B cell (primary cell): Measurements from ENCODE around the gene CHD1. TPM values are rescaled to one million over a fixed set of nuclear protein-coding genes. Genes with fewer than 3 reads are reported as not detected.

Experiments used
- ATAC-seq: fragments of 200-7000 bp; cut with Tn5 transposase; one replicate; pipeline ENCODE4 v1.10.0; 2021; ENCODE audit warnings: low read depth, mild to moderate bottlenecking, moderate number of reproducible peaks, moderate library complexity
- CTCF ChIA-PET: fragments of 350-600 bp; sonication (Branson Sonifier 250); formaldehyde crosslinking; loops from one replicate; lab custom pipeline; 2021; ENCODE audit warnings: antibody characterized with exemption, inconsistent platforms; lab: Charles Lee
- POLR2A ChIA-PET: fragments of 350-600 bp; sonication (Branson Sonifier 250); formaldehyde crosslinking; loops from one replicate; lab custom pipeline; 2021; ENCODE audit warnings: antibody characterized with exemption; lab: Charles Lee
- DNase-seq: peaks from one replicate; pipeline ENCODE4 v3.0.0; 2013
- H2AFZ ChIP-seq: 2 replicates; pipeline ENCODE4 v1.6.1; 2012; ENCODE audit warnings: mild to moderate bottlenecking, low read depth, low read length; ENCODE audit not compliant: insufficient read depth, poor library complexity, severe bottlenecking
- H3K27ac ChIP-seq, 2 donors: 1 replicate in 1 of 2; 2 replicates in 1 of 2; pipeline ENCODE4 v1.5.1; 2012 to 2013; ENCODE audit warnings: low read length in 2 of 2, mild to moderate bottlenecking in 2 of 2, moderate library complexity in 1 of 2
- H3K27me3 ChIP-seq, 4 experiments: fragments of 200-600 bp in 1 of 4; sonication (generic) in 1 of 4; replicated peaks in 1 of 4; 1 replicate in 2 of 4; 2 replicates in 2 of 4; pipeline versions ENCODE4 v1.6.1 to v1.7.0; 2013 to 2016; ENCODE audit warnings: low read length in 3 of 4, mild to moderate bottlenecking in 2 of 4, mixed read lengths in 1 of 4, moderate library complexity in 1 of 4; ENCODE audit not compliant: insufficient read depth in 4 of 4, control insufficient read depth in 3 of 4; ENCODE audit errors: control extremely low read depth in 1 of 4
- H3K36me3 ChIP-seq, 2 experiments: replicated peaks in 1 of 2; 1 replicate in 1 of 2; 2 replicates in 1 of 2; pipeline versions ENCODE4 v1.6.1 to v1.7.1; 2013; ENCODE audit warnings: low read length in 1 of 2; ENCODE audit not compliant: insufficient read depth in 2 of 2, control insufficient read depth in 1 of 2; ENCODE audit errors: control extremely low read depth in 1 of 2, extremely low read depth in 1 of 2
- H3K4me1 ChIP-seq, 2 donors: fragments of 200-600 bp in 1 of 2; sonication (generic) in 1 of 2; 1 replicate in 1 of 2; 2 replicates in 1 of 2; pipeline versions ENCODE4 v1.5.1 to v1.6.1; 2013 to 2017; ENCODE audit warnings: low read length in 2 of 2; ENCODE audit not compliant: control insufficient read depth in 2 of 2, insufficient read depth in 2 of 2
- H3K4me2 ChIP-seq: replicated peaks from 2 replicates; pipeline ENCODE3; 2012; ENCODE audit warnings: mild to moderate bottlenecking, low read depth, low read length; ENCODE audit not compliant: poor library complexity, severe bottlenecking
- H3K4me3 ChIP-seq, 5 experiments: fragments of 200-600 bp in 1 of 5; sonication (generic) in 1 of 5; 1 replicate in 3 of 5; 2 replicates in 2 of 5; pipeline versions ENCODE4 v1.5.1 to v1.7.0; 2011 to 2016; ENCODE audit warnings: low read length in 4 of 5, mild to moderate bottlenecking in 4 of 5, low read depth in 2 of 5, control low read depth in 1 of 5, moderate library complexity in 1 of 5; ENCODE audit not compliant: insufficient read depth in 1 of 5; ENCODE audit errors: control extremely low read depth in 1 of 5, extremely low read depth in 1 of 5
- H3K79me2 ChIP-seq: fragments of 200-600 bp; sonication (generic); one replicate; pipeline ENCODE4 v1.6.0; 2016; ENCODE audit warnings: low read length; ENCODE audit not compliant: control insufficient read depth, insufficient read depth
- H3K9ac ChIP-seq: fragments of 200-600 bp; sonication (generic); 2 replicates; pipeline ENCODE4 v1.6.1; 2017; ENCODE audit warnings: mild to moderate bottlenecking, low read length, moderate library complexity
- H3K9me3 ChIP-seq, 3 donors: one replicate each; pipeline versions ENCODE4 v1.6.1 to v1.7.1; 2013; ENCODE audit warnings: low read length in 2 of 3; ENCODE audit not compliant: control insufficient read depth in 2 of 3, insufficient read depth in 1 of 3; ENCODE audit errors: control extremely low read depth in 1 of 3
- H4K20me1 ChIP-seq: 2 replicates; pipeline ENCODE4 v1.6.0; 2012; ENCODE audit warnings: mild to moderate bottlenecking, low read length; ENCODE audit not compliant: insufficient read depth, control insufficient read depth, poor library complexity, severe bottlenecking
- H3K27ac Mint-ChIP-seq: one replicate; pipeline ENCODE4 v1.8.0; 2021; ENCODE audit warnings: mixed read lengths
- H3K27me3 Mint-ChIP-seq: one replicate; pipeline ENCODE4 v1.8.0; 2021; ENCODE audit warnings: mixed read lengths
- H3K4me1 Mint-ChIP-seq: one replicate; pipeline ENCODE4 v1.8.0; 2021; ENCODE audit warnings: mixed read lengths
- H3K4me3 Mint-ChIP-seq: one replicate; pipeline ENCODE4 v1.8.0; 2021; ENCODE audit warnings: mixed read lengths
- H3K9me3 Mint-ChIP-seq: one replicate; pipeline ENCODE4 v1.8.0; 2022; ENCODE audit warnings: mixed read lengths; ENCODE audit not compliant: insufficient read depth
- EZH2 ChIP-seq: IDR thresholded peaks from 2 replicates; pipeline ENCODE4 v1.6.1; 2012; ENCODE audit warnings: borderline replicate concordance, low read depth, mild to moderate bottlenecking, moderate library complexity, low read length; ENCODE audit not compliant: insufficient read depth, poor library complexity, severe bottlenecking
- WGBS: methylation state at CpG from one replicate; pipeline ENCODE4 v1.1.5; 2013; ENCODE audit warnings: missing lambda C conversion rate; ENCODE audit not compliant: insufficient coverage; 5-methylcytosine and 5-hydroxymethylcytosine counted together
- intact Hi-C: fragments of 100-400 bp; cut with micrococcal nuclease; formaldehyde crosslinking; loops from one replicate; pipeline ENCODE4 v1.10.0; 2022
- polyA plus RNA-seq: library from polyadenylated mRNA; depleted of rRNA; stranded (reverse); fragments of >200 nt; gene quantifications from 2 replicates; pipeline ENCODE4 v1.2.3, GENCODE V29; 2012
- total RNA-seq, 2 donors: library from RNA; stranded (reverse); fragments of 120-200 nt in 1 of 2; gene quantifications; 1 replicate in 1 of 2; 2 replicates in 1 of 2; pipeline versions ENCODE4 v1.2.3 to v1.2.4, GENCODE V29; 2013 to 2022
- TF ChIP-seq, protein P1 (sequence below): fragments of 200-600 bp; IDR thresholded peaks from one replicate; pipeline ENCODE4 v1.8.0; 2022; ENCODE audit warnings: antibody characterized with exemption, mild to moderate bottlenecking

CHD1 gene
- total and polyA plus RNA-seq, 2 donors (not counting 1 experiment from before 2014, with no cell fraction given): 27.8 to 91.4 TPM

DNA sequence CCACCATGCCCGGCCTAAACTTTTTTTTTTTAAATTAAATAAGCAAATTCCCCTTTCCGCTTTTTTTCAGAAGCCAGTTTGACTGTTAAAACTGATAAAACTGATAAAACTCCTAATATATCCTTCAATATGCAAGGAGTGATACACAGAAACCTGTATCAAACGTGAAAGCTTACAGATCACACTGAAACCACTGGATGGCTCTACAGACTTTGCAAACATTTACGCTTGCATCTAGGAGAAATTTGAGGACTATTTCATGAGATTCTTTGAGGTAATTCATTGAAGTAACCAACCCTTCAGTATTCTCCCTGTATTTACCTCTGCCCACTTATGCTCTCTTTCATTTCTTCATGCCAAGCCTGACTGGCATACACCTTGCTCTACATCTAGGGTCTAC lies 40.6 kb upstream of the CHD1 start:
- ChIA-PET CTCF (no interaction called here), POLR2A (no interaction called here)
- intact Hi-C loops: no loop called here

DNA sequence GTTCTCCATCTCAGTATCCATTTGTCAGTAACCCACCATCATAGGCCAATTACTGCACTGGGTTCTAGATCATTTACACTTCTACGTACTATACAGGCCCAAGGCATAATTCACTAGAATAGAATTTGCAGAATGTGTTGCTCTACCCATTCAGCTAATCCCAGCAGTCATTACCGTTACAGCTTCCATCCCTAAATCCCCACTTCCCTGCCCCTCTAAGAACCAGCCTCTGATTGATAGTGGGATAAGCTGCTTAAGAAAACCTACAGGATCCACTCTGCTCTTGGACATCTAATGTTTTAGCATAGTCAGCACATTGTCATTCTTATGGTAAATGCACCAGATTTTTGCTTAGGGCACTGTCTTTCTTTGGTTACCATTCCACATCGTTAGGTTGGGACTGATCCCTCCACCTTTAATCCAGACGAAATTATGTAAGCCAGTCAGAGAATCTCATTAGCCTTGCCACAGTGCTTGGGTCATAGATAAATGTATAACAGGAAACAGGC lies 39.3 kb upstream of the CHD1 start:
- WGBS: 87% methylated on average over 3 of the region's 4 CpGs
- no peaks in the 10 kb centered on the region for H3K27me3 Mint-ChIP-seq
- POLR2A ChIA-PET: no interaction called here
- H3K9me3 ChIP-seq: peaks cover 0 to 5% (median 4%) of the 10 kb centered on the region in 3 donors
- no peak overlapping the region for H3K27ac Mint-ChIP-seq
- CTCF ChIA-PET: no interaction called here
- no peaks in the 10 kb centered on the region for H3K36me3 ChIP-seq
- intact Hi-C loops: no loop called here
- ATAC-seq: no peak
- no peak overlapping the region for H3K4me3 Mint-ChIP-seq
- no peak for DNase-seq
- no peak overlapping the region for H2AFZ ChIP-seq
- H3K4me2 ChIP-seq: no peak overlapping the region
- TF ChIP-seq EZH2: no peak
- TF ChIP-seq, protein P1, sequence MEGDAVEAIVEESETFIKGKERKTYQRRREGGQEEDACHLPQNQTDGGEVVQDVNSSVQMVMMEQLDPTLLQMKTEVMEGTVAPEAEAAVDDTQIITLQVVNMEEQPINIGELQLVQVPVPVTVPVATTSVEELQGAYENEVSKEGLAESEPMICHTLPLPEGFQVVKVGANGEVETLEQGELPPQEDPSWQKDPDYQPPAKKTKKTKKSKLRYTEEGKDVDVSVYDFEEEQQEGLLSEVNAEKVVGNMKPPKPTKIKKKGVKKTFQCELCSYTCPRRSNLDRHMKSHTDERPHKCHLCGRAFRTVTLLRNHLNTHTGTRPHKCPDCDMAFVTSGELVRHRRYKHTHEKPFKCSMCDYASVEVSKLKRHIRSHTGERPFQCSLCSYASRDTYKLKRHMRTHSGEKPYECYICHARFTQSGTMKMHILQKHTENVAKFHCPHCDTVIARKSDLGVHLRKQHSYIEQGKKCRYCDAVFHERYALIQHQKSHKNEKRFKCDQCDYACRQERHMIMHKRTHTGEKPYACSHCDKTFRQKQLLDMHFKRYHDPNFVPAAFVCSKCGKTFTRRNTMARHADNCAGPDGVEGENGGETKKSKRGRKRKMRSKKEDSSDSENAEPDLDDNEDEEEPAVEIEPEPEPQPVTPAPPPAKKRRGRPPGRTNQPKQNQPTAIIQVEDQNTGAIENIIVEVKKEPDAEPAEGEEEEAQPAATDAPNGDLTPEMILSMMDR: no peak
- no peaks in the 10 kb centered on the region for H3K4me1 ChIP-seq
- no peak overlapping the region for H3K4me3 ChIP-seq
- H3K27me3 ChIP-seq: no peaks in the 10 kb centered on the region
- H3K9ac ChIP-seq: no peak overlapping the region
- H3K79me2 ChIP-seq: no peaks in the 10 kb centered on the region
- no peak overlapping the region for H3K27ac ChIP-seq
- peaks cover 3% of the 10 kb centered on the region for H3K9me3 Mint-ChIP-seq
- no peaks in the 10 kb centered on the region for H3K4me1 Mint-ChIP-seq
- H4K20me1 ChIP-seq: no peaks in the 10 kb centered on the region

More for the DNA sequence above, 40.6 kb upstream of the CHD1 start:
- Histone ChIP-seq H3K79me2 (no peaks in the 10 kb centered on the region), H3K36me3 (no peaks in the 10 kb centered on the region), H3K27me3 (no peaks in the 10 kb centered on the region), H3K4me2 (no peak overlapping the region), H3K9me3 (peaks cover 0 to 5% (median 4%) of the 10 kb centered on the region in 3 donors), H3K9ac (no peak overlapping the region), H3K4me1 (no peaks in the 10 kb centered on the region), H4K20me1 (no peaks in the 10 kb centered on the region), H3K27ac (no peak overlapping the region), H2AFZ (no peak overlapping the region), H3K4me3 (no peak overlapping the region)
- H3K27ac Mint-ChIP-seq: no peak overlapping the region
- no peaks in the 10 kb centered on the region for H3K27me3 Mint-ChIP-seq
- H3K9me3 Mint-ChIP-seq: peaks cover 3% of the 10 kb centered on the region
- 100% methylated on average over 1 of the region's 4 CpGs for WGBS
- ATAC-seq (no peak), DNase-seq (no peak)
- TF ChIP-seq, protein P1: no peak
- TF ChIP-seq EZH2: no peak
- H3K4me1 Mint-ChIP-seq: no peaks in the 10 kb centered on the region
- H3K4me3 Mint-ChIP-seq: no peak overlapping the region
